HCT116 (cell line): ENCODE data around the gene CAMK2N2. TPM values are rescaled to one million over a fixed set of nuclear protein-coding genes. Genes with fewer than 3 reads are reported as not detected.

Source experiments
- ATAC-seq: fragments of 200-7000 bp; cut with Tn5 transposase; 2 replicates; pipeline ENCODE4 v1.9.1; 2020; ENCODE audit warnings: mild to moderate bottlenecking, moderate library complexity
- BruUV-seq: library from RNA; stranded (reverse); fragments of 400-500 nt; replicated peaks from 2 replicates; lab custom pipeline; 2021; lab: Mats Ljungman, UMichigan
- CTCF ChIA-PET: fragments of 300-600 bp; sonication (Branson Sonifier 250); formaldehyde crosslinking; loops from one replicate; lab custom pipeline; 2021; ENCODE audit warnings: antibody characterized with exemption; lab: Charles Lee
- POLR2A ChIA-PET: fragments of 300-600, 350-600 bp; sonication (Branson Sonifier 250); formaldehyde crosslinking; loops from one replicate; lab custom pipeline; 2021; ENCODE audit warnings: antibody characterized with exemption; lab: Charles Lee
- RAD21 ChIA-PET, 2 experiments: fragments of 300-600 bp; sonication (Branson Sonifier 250); formaldehyde crosslinking; loops; one replicate each; lab custom pipeline; 2023; ENCODE audit warnings: low total read pairs in 2 of 2; ENCODE audit not compliant: uncharacterized antibody in 2 of 2, unreplicated experiment in 2 of 2, low non-redundant PET in 1 of 2; lab: Charles Lee
- DNase-seq: peaks from one replicate; pipeline ENCODE4 v3.0.0-alpha.2; 2010; ENCODE audit warnings: low read depth, low spot score
- H2AFZ ChIP-seq: fragments of 200-600 bp; shearing (Covaris generic), sonication (generic); 2 replicates; pipeline ENCODE4 v1.6.1; 2017; ENCODE audit warnings: low read depth, mixed run types, mixed read lengths, antibody characterized with exemption, low read length; ENCODE audit not compliant: poor library complexity, severe bottlenecking
- H3K27ac ChIP-seq: 2 replicates; pipeline ENCODE4 v1.5.1; 2012; ENCODE audit warnings: low read depth, low read length
- H3K27me3 ChIP-seq: fragments of 200-600 bp; sonication (generic); 2 replicates; pipeline ENCODE4 v1.6.1; 2016; ENCODE audit warnings: mixed run types, low read length, mixed read lengths; ENCODE audit not compliant: insufficient read depth
- H3K36me3 ChIP-seq, 2 experiments: fragments of 200-500 bp in 1 of 2; fragments of 200-600 bp in 1 of 2; sonication (Bioruptor generic) in 1 of 2; sonication (generic) in 1 of 2; 2 replicates each; pipeline versions ENCODE4 v1.5.1 to v1.6.1; 2014 to 2016; ENCODE audit warnings: low read length in 2 of 2, inconsistent platforms in 1 of 2, mixed read lengths in 1 of 2, mixed run types in 1 of 2; ENCODE audit not compliant: insufficient read depth in 2 of 2, control insufficient read depth in 1 of 2
- H3K4me1 ChIP-seq, 2 experiments: fragments of 200-600 bp in 1 of 2; sonication (generic) in 1 of 2; 2 replicates each; pipeline versions ENCODE4 v1.5.1 to v1.6.1; 2012 to 2017; ENCODE audit warnings: low read length in 2 of 2, inconsistent platforms in 1 of 2, mild to moderate bottlenecking in 1 of 2, mixed read lengths in 1 of 2, mixed run types in 1 of 2, moderate library complexity in 1 of 2; ENCODE audit not compliant: insufficient read depth in 2 of 2, control insufficient read depth in 1 of 2
- H3K4me2 ChIP-seq: fragments of 200-600 bp; sonication (generic); 2 replicates; pipeline ENCODE4 v1.6.1; 2017; ENCODE audit warnings: mixed run types, low read length, mixed read lengths
- H3K4me3 ChIP-seq, 2 experiments: fragments of 200-600 bp in 1 of 2; sonication (generic) in 1 of 2; replicated peaks in 1 of 2; 2 replicates each; pipeline ENCODE4 v1.5.1; 2011 to 2016; ENCODE audit warnings: low read length in 2 of 2, control low read depth in 1 of 2, low read depth in 1 of 2, mild to moderate bottlenecking in 1 of 2, mixed read lengths in 1 of 2, mixed run types in 1 of 2
- H3K79me2 ChIP-seq: fragments of 200-600 bp; sonication (generic); 2 replicates; pipeline ENCODE4 v1.6.1; 2017; ENCODE audit warnings: mild to moderate bottlenecking, mixed run types, low read length, moderate library complexity, mixed read lengths; ENCODE audit not compliant: insufficient read depth
- H3K9ac ChIP-seq: fragments of 200-600 bp; sonication (generic); 2 replicates; pipeline ENCODE4 v1.6.1; 2016; ENCODE audit warnings: low read length, mixed read lengths
- H3K9me2 ChIP-seq: fragments of 200-600 bp; sonication (generic), shearing (Covaris generic); 2 replicates; pipeline ENCODE4 v1.6.1; 2017; ENCODE audit warnings: mixed run types, mild to moderate bottlenecking, moderate library complexity; ENCODE audit not compliant: insufficient read depth
- H3K9me3 ChIP-seq, 2 experiments: fragments of 200-500 bp in 1 of 2; fragments of 200-600 bp in 1 of 2; sonication (Bioruptor generic) in 1 of 2; sonication (generic) in 1 of 2; 2 replicates each; pipeline ENCODE4 v1.6.1; 2014 to 2017; ENCODE audit warnings: low read length in 2 of 2, mixed read lengths in 2 of 2, inconsistent platforms in 1 of 2, low read depth in 1 of 2, mild to moderate bottlenecking in 1 of 2, mixed run types in 1 of 2, moderate library complexity in 1 of 2; ENCODE audit not compliant: control insufficient read depth in 1 of 2, insufficient read depth in 1 of 2
- H4K20me1 ChIP-seq: fragments of 200-600 bp; sonication (generic), shearing (Covaris generic); 2 replicates; pipeline ENCODE4 v1.6.1; 2017; ENCODE audit warnings: mixed run types, mild to moderate bottlenecking, moderate library complexity; ENCODE audit not compliant: insufficient read depth
- ATF3 ChIP-seq: IDR thresholded peaks from 2 replicates; pipeline ENCODE4 v1.6.1; 2012
- CBX3 ChIP-seq: IDR thresholded peaks from 2 replicates; pipeline ENCODE4 v1.6.1; 2012; ENCODE audit warnings: low read depth
- CTCF ChIP-seq, 3 experiments: fragments of 200-600 bp in 1 of 3; sonication (generic) in 1 of 3; IDR thresholded peaks in 2 of 3; conservative IDR thresholded peaks in 1 of 3; 2 replicates each; pipeline ENCODE4 v1.5.1; 2012 to 2017; ENCODE audit warnings: low read depth in 2 of 3, low read length in 2 of 3, antibody characterized with exemption in 1 of 3, borderline replicate concordance in 1 of 3, control low read depth in 1 of 3, mild to moderate bottlenecking in 1 of 3, mixed read lengths in 1 of 3, mixed run types in 1 of 3, moderate library complexity in 1 of 3; ENCODE audit not compliant: insufficient read depth in 1 of 3
- EZH2phosphoT487 ChIP-seq: fragments of 200-600 bp; IDR thresholded peaks from 2 replicates; pipeline ENCODE4 v1.6.1; 2018; ENCODE audit warnings: antibody characterized with exemption, borderline replicate concordance
- RAD21 ChIP-seq: IDR thresholded peaks from 2 replicates; pipeline ENCODE4 v1.6.1; 2012; ENCODE audit warnings: low read depth, mild to moderate bottlenecking
- TCF7L2 ChIP-seq: IDR thresholded peaks from 2 replicates; pipeline ENCODE4 v1.7.0; 2011; ENCODE audit warnings: borderline replicate concordance, inconsistent platforms; ENCODE audit not compliant: insufficient read depth, insufficient read length; ENCODE audit errors: extremely low read depth
- intact Hi-C: fragments of 100-400 bp; cut with micrococcal nuclease; formaldehyde crosslinking; loops from 2 replicates; pipeline ENCODE4 v1.10.0; 2022
- total RNA-seq: library from RNA; stranded (reverse); gene quantifications from one replicate; pipeline ENCODE4 v1.2.1, GENCODE V29; 2021; ENCODE audit not compliant: unreplicated experiment

The CAMK2N2 gene
- total RNA-seq, 1 experiment from 2014 or later: 5.1 TPM

- H4K20me1 ChIP-seq: no peaks in the 10 kb centered on the region
- H3K27me3 ChIP-seq: no peaks in the 10 kb centered on the region
- no peak overlapping the region for H3K4me3 ChIP-seq
- H3K79me2 ChIP-seq: no peaks in the 10 kb centered on the region
- intact Hi-C loops: loop anchor here (1.0 to 10.0 kb wide), 10 partner anchors 40 to 825 kb away; partner anchors contain the start of genes ABCC5 and EEF1AKMT4
- H3K9me2 ChIP-seq: no peaks in the 10 kb centered on the region
- RAD21 ChIA-PET: interaction anchor here (0.7 to 1.1 kb wide), 3 partner anchors 144 to 1031 kb away, joined by 3 read pairs; no protein-coding TSS in a partner anchor
- H3K27ac ChIP-seq: no peak overlapping the region
- H3K4me1 ChIP-seq: peaks cover 0 to 5% of the 10 kb centered on the region in 2 experiments; a peak in 1 of 4 replicates
- POLR2A ChIA-PET: interaction anchor here (1.2 kb wide), 1 partner anchor 60 kb away, joined by 3 read pairs; the partner anchor contains the start of gene VWA5B2
- peak overlapping the region; percentile 36 for H3K4me2 ChIP-seq
- no TSS peak for BruUV-seq
- no peak overlapping the region for H3K9ac ChIP-seq
- H3K36me3 ChIP-seq: no peaks in the 10 kb centered on the region
- CTCF ChIA-PET: interaction anchor here (0.5 to 1.8 kb wide), 18 partner anchors 8 to 405 kb away, joined by 3 to 21 read pairs (median 4); partner anchors contain the start of genes ABCC5, CAMK2N2 and PARL
- H3K9me3 ChIP-seq: no peaks in the 10 kb centered on the region
- TF ChIP-seq CTCF (IDR thresholded peaks at IDR 0.05 in 2 of 3, conservative IDR thresholded peaks at IDR 0.05 in 1 of 3; ENCODE audit: borderline replicate concordance in 1 of 3, insufficient read depth in 1 of 3, low read depth in 2 of 3, low read length in 2 of 3) (peak; percentile 75 to 97 (median 90)), ATF3 (no peak), CBX3 (0 out of 2 replicates have a peak, but pooled peaks have one; percentile 45), EZH2phosphoT487 (no peak), TCF7L2 (peak; percentile 36), RAD21 (peak; percentile 95)
- peak overlapping the region; percentile 84 for H2AFZ ChIP-seq
- DNase-seq (peak; percentile 76), ATAC-seq (peak; percentile 84)
Measured at GRCh38 chr3:184289426-184289938, 28.1 kb upstream of the CAMK2N2 start.
